HG03342 (cell line): ENCODE measurements around the gene SECTM1.
"Not testable (repeated sequence)": the region's sequence is repeated elsewhere in the genome, so short reads cannot be mapped to it uniquely, and the experiment has no call there.

Source experiments
- ATAC-seq: cut with Tn5 transposase; IDR thresholded peaks from one replicate; pipeline ENCODE4 v1.9.1; 2021; ENCODE audit warnings: mild to moderate bottlenecking, moderate library complexity; ENCODE audit not compliant: unreplicated experiment

Gene SECTM1

DNA sequence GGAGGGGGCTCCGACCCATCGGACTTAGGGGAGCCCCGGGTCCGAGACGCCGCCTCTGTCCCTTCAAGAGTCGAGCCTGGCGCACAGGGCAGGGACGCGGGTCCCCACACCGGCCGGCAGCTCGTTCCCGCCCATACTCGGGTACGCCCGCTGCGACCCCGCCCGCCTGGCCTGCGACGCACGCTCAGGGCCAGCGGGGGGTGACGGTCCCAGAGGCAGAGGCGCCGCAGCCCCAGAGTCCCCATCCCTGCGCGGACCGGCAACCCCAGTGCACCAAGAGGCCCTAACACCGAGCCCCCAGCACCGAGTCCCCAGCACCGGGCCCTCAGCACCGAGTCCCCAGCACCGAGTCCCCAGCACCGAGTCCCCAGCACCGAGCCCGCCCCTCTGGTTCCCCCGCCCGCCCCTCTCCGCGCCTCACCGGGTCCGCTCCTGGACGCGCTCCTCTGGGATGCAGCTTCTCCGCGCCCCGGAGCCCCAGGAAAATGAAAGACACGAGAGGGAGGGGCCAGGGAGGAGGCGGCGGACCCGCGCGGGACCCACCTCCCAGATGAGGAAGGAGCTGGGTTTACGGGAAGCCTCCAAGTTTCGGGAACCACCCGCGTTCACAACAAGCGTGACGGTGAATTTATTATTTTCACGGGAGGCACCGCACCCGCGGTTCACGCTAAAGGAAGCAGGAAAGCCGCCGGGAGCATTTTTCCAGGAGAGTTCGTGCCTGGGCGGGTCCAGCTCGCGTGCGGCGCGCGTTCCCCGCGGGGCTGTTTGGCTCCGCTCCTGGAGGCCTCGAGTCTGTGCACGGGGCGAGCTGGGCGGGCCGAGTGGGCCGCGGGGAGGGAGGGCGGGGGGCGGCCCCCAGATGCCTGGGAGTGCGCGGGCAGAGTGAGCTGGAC, at the start of gene SECTM1:
TSS of gene SECTM1 (minus strand) at position 488 of the 893 bp plus-strand sequence. CDS start 6,526 bp downstream, outside the sequence.
- no peak for ATAC-seq

GRCh38 chr17:82382933-82383255, 49.3 kb upstream of the SECTM1 start:
- ATAC-seq, result no peak

GRCh38 chr17:82382220-82382932, 48.8 kb upstream of the SECTM1 start:
- not testable (repeated sequence) for ATAC-seq

DNA sequence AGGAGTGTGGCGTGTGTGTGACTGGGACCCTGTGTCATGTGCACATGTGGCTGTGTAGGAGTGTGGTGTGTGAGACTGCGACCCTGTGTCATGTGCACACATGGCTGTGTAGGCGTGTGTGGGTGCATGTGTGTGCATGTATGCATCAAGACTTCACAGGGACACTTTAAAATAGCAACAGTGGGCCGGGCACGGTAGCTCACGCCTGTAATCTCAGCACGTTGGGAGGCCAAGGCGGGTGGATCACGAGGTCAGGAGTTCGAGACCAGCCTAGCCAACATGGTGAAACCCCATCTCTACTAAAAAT, 48.1 kb upstream of the SECTM1 start:
- not testable (repeated sequence) for ATAC-seq

- ATAC-seq, result no peak
Observed at GRCh38 chr17:82380860-82381702, 47.5 kb upstream of the SECTM1 start.

GRCh38 chr17:82378741-82379021, 45.1 kb upstream of the SECTM1 start:
- ATAC-seq, result no peak

DNA sequence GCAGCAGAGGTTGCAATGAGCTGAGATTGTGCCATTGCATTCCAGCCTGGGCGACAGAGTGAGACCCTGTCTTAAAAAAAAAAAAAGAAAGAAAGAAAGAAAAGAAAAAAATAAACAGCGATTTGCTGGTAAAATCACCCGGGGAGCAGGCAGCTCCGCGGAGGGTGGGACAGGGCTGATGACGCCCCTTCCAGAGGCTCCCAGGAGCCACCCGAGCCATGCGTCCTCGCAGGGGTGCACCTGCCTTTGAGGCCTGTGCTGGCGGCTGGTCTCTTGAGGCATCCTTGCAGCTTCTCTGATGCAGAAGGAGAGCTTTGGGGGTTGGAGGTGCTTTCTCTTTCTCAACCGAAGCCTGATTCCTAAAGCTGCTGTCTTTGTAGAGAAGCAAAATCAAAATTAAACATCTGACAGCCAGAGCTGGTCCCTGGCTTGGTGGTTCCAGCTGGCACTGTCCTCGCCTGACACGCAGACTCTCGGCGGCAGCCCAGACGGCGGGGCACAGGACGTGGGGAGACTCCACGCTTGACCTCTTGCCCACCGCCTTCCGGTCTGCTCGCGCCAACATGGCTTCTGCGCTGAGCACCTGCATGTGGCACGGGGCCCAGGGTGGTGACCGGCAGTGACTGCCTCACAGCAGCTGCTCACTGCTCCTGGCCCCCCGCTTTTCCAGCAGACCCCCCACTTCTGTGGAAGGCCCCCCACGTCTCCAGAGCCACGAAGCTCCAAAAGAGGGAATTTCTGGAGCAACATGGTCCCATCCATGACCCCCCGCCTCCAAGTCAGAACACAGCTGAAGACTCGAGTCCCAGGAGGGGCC, 44.6 kb upstream of the SECTM1 start:
- ATAC-seq, result no peak

- not testable (repeated sequence) for ATAC-seq
Observed at GRCh38 chr17:82377294-82377693, 43.7 kb upstream of the SECTM1 start.

- ATAC-seq, result no peak
Observed at GRCh38 chr17:82376042-82376730, 42.6 kb upstream of the SECTM1 start.

GRCh38 chr17:82375359-82376041, 41.9 kb upstream of the SECTM1 start:
- ATAC-seq, result no peak

DNA sequence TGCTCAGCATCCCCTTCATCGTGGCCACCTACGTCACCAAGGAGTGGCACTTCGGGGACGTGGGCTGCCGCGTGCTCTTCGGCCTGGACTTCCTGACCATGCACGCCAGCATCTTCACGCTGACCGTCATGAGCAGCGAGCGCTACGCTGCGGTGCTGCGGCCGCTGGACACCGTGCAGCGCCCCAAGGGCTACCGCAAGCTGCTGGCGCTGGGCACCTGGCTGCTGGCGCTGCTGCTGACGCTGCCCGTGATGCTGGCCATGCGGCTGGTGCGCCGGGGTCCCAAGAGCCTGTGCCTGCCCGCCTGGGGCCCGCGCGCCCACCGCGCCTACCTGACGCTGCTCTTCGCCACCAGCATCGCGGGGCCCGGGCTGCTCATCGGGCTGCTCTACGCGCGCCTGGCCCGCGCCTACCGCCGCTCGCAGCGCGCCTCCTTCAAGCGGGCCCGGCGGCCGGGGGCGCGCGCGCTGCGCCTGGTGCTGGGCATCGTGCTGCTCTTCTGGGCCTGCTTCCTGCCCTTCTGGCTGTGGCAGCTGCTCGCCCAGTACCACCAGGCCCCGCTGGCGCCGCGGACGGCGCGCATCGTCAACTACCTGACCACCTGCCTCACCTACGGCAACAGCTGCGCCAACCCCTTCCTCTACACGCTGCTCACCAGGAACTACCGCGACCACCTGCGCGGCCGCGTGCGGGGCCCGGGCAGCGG, 41.2 kb upstream of the SECTM1 start:
- no peak for ATAC-seq

DNA sequence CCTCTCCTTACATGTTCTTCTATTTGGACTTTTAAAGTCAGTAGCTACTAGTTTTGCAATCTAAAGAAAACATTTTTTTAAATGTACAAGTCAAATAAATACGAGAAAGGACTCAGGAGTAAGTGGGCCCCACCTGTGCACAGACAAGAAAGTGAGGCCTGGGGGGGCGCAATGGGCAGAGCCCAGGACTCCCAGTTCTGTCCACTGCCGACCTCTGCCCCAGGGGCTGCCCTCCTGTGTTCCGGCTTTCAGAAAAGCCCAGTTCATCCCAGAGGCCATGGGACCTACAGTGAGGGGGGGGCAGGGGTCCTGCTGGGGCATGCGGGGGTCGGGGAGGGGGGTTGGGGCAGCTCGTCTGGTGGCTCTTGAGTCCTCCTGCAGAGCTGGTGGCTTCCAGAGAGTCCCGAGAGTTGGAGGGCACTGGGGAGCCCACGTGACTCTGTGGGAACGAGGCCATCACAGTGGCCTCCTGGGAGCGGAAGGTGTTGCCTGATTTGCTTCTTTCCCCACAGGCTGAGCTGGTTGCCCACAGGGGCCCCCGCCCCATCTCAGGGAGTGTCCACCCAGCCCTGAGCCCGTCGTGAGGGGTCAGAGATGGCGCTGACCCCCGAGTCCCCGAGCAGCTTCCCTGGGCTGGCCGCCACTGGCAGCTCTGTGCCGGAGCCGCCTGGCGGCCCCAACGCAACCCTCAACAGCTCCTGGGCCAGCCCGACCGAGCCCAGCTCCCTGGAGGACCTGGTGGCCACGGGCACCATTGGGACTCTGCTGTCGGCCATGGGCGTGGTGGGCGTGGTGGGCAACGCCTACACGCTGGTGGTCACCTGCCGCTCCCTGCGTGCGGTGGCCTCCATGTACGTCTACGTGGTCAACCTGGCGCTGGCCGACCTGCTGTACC, 40.4 kb upstream of the SECTM1 start:
- ATAC-seq, result no peak

- not testable (repeated sequence) for ATAC-seq
Observed at GRCh38 chr17:82373072-82373452, 39.5 kb upstream of the SECTM1 start.

- no peak for ATAC-seq
Observed at GRCh38 chr17:82372249-82373071, 38.9 kb upstream of the SECTM1 start.

GRCh38 chr17:82371333-82372248, 38.0 kb upstream of the SECTM1 start, which contains the start of gene UTS2R:
Gene UTS2R, plus strand, starts transcription at chr17:82371765. Its CDS starts 2,560 bp downstream, at chr17:82374325.
- no peak for ATAC-seq
